ENCODE results near the gene FBXW9. TPM values are rescaled to one million over a fixed set of nuclear protein-coding genes. Genes with fewer than 3 reads are reported as not detected.

Gene FBXW9
- total and polyA plus RNA-seq, 2 of the 13 experiments (the other 11 are each of a cell fraction or from before 2014, with no cell fraction given) = 5.7 to 6.1 TPM

DNA sequence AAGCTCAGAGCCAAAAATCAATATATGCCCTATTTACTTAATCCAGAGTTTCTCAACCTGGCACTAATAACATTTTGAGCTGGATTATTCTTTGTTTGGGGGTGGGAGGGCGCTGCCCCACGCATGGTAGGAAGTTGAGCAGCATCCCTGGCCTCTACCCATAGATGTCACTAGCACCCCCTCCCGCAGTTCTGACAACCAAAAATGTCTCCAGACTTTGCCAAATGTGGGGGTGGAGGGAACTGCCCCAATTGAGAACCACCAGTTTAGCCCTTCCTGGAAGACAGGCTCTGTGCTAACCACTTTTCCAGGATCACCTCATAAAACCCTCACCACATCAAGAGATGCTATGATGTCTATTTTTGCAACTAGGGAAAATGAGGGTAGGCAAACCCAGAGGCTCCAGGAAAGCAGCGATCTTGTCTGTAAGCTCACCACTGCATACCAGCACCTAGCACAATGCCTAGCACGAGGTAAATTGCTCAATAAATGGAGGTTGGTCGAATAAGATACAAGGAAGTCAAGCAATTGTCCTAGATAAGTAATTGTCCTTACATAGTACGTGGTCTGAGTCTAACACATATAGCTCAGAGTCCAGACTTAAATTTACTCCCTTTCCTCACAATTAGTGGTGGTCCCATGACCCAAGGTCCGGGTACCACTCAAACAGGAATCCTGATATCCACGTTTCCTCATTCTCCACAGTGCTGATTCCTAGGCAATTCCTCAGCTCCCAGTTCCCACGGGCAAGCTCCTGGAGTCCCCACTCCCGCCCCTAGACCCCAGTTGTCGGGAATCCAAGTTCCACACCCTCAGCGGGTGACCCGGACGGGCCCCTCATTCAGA, 37.2 kb upstream of the FBXW9 start (continued):
- peak; percentile 63; the same call in 1 of the 2 replicates for TF ChIP-seq NCOR1 (IDR thresholded peaks at IDR 0.05; ENCODE audit: borderline replicate concordance, low read length)
- no peak for TF ChIP-seq HDAC6 (IDR thresholded peaks at IDR 0.05; ENCODE audit: low read depth, low read length)
- TF ChIP-seq JUN (CRISPR knock-in tag; IDR thresholded peaks at IDR 0.05) = no peak

DNA sequence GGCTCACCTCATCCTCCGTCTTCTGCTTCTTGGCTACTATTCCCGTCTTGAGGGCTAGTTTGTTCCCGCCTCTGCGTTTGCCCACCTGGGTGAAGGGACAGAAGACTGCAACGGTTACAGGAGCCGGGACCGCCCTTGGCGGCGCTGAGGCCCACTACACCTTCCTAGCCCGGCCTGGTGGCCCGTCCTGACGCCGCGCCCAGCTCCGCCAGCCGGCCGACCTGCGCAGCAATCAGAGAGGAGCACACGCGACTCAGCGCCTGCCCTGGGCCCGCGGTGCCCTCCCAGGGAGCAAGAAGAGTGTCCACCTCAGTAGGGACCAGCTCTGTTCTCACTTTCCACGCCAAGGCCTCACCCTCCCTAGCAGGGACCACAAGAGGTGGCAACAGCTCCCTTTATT, 34.9 kb upstream of the FBXW9 start:
- peaks cover 20% of the 10 kb centered on the region for H4K20me1 ChIP-seq (ENCODE audit: insufficient read depth, low read length)
- H3K79me2 ChIP-seq (ENCODE audit: insufficient read depth, low read length) = peaks cover 34% of the 10 kb centered on the region
- H3K36me3 ChIP-seq (replicated peaks in 1 of 2; ENCODE audit: control insufficient read depth in 1 of 2, insufficient read depth in 2 of 2, low read length in 2 of 2) = peaks cover 20 to 31% of the 10 kb centered on the region in 2 experiments
- ATAC-seq (no peak), DNase-seq (ENCODE audit: low spot score) (no peak), FAIRE-seq (no peak)
- ChIA-PET POLR2A (interaction anchor here (3.4 kb wide), 1 partner anchor 8 kb away, joined by 51 read pairs; the partner anchor contains the start of gene TNPO2), CTCF (ENCODE audit: low intra/inter-chr PET ratio, low total read pairs) (no interaction called here)
- 97% methylated on average over 24 of the region's 24 CpGs for WGBS (ENCODE audit: low lambda C conversion rate)
- no peak overlapping the region for H3K4me3 ChIP-seq (replicated peaks in 1 of 3; ENCODE audit: insufficient read depth in 1 of 3, low read depth in 2 of 3, low read length in 3 of 3)
- H3K9ac ChIP-seq (ENCODE audit: insufficient read depth, low read depth, low read length) = no peak overlapping the region
- BruUV-seq (replicated peaks) = no TSS peak
- H3K27me3 ChIP-seq (ENCODE audit: control insufficient read depth in 1 of 2, insufficient read depth in 2 of 2, low read length in 2 of 2) = no peaks in the 10 kb centered on the region; a peak in 1 of 5 replicates
- H3K9me3 ChIP-seq (ENCODE audit: low read length) = no peaks in the 10 kb centered on the region
- no peak overlapping the region for H2AFZ ChIP-seq (ENCODE audit: low read length)
- in situ Hi-C loops (cut with HindIII; ENCODE audit: extremely low pct_ligation_motif_present, low pct_unique_long_range_greater_than_20kb) (no loop called here), intact Hi-C loops (cut with micrococcal nuclease; ENCODE audit: unreplicated experiment) (no loop called here)
- H3K4me1 ChIP-seq (ENCODE audit: insufficient read depth, low read length) = peaks cover 44% of the 10 kb centered on the region
- H3K4me2 ChIP-seq (ENCODE audit: low read depth, low read length) = no peak overlapping the region
- no peak overlapping the region for H3K27ac ChIP-seq (ENCODE audit: extremely low read length, insufficient read depth, low read length)
- TF ChIP-seq AGO2 (optimal IDR thresholded peaks at IDR 0.05; ENCODE audit: low read depth, low read length) (peak; percentile 78), RAD21 (CRISPR knock-in tag; IDR thresholded peaks at IDR 0.05) (no peak), TARDBP (CRISPR knock-in tag; IDR thresholded peaks at IDR 0.05) (no peak)
- TF ChIP-seq, protein P1, sequence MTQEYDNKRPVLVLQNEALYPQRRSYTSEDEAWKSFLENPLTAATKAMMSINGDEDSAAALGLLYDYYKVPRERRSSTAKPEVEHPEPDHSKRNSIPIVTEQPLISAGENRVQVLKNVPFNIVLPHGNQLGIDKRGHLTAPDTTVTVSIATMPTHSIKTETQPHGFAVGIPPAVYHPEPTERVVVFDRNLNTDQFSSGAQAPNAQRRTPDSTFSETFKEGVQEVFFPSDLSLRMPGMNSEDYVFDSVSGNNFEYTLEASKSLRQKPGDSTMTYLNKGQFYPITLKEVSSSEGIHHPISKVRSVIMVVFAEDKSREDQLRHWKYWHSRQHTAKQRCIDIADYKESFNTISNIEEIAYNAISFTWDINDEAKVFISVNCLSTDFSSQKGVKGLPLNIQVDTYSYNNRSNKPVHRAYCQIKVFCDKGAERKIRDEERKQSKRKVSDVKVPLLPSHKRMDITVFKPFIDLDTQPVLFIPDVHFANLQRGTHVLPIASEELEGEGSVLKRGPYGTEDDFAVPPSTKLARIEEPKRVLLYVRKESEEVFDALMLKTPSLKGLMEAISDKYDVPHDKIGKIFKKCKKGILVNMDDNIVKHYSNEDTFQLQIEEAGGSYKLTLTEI (CRISPR knock-in tag; conservative IDR thresholded peaks at IDR 0.05) = no peak
- TF ChIP-seq, protein P2, sequence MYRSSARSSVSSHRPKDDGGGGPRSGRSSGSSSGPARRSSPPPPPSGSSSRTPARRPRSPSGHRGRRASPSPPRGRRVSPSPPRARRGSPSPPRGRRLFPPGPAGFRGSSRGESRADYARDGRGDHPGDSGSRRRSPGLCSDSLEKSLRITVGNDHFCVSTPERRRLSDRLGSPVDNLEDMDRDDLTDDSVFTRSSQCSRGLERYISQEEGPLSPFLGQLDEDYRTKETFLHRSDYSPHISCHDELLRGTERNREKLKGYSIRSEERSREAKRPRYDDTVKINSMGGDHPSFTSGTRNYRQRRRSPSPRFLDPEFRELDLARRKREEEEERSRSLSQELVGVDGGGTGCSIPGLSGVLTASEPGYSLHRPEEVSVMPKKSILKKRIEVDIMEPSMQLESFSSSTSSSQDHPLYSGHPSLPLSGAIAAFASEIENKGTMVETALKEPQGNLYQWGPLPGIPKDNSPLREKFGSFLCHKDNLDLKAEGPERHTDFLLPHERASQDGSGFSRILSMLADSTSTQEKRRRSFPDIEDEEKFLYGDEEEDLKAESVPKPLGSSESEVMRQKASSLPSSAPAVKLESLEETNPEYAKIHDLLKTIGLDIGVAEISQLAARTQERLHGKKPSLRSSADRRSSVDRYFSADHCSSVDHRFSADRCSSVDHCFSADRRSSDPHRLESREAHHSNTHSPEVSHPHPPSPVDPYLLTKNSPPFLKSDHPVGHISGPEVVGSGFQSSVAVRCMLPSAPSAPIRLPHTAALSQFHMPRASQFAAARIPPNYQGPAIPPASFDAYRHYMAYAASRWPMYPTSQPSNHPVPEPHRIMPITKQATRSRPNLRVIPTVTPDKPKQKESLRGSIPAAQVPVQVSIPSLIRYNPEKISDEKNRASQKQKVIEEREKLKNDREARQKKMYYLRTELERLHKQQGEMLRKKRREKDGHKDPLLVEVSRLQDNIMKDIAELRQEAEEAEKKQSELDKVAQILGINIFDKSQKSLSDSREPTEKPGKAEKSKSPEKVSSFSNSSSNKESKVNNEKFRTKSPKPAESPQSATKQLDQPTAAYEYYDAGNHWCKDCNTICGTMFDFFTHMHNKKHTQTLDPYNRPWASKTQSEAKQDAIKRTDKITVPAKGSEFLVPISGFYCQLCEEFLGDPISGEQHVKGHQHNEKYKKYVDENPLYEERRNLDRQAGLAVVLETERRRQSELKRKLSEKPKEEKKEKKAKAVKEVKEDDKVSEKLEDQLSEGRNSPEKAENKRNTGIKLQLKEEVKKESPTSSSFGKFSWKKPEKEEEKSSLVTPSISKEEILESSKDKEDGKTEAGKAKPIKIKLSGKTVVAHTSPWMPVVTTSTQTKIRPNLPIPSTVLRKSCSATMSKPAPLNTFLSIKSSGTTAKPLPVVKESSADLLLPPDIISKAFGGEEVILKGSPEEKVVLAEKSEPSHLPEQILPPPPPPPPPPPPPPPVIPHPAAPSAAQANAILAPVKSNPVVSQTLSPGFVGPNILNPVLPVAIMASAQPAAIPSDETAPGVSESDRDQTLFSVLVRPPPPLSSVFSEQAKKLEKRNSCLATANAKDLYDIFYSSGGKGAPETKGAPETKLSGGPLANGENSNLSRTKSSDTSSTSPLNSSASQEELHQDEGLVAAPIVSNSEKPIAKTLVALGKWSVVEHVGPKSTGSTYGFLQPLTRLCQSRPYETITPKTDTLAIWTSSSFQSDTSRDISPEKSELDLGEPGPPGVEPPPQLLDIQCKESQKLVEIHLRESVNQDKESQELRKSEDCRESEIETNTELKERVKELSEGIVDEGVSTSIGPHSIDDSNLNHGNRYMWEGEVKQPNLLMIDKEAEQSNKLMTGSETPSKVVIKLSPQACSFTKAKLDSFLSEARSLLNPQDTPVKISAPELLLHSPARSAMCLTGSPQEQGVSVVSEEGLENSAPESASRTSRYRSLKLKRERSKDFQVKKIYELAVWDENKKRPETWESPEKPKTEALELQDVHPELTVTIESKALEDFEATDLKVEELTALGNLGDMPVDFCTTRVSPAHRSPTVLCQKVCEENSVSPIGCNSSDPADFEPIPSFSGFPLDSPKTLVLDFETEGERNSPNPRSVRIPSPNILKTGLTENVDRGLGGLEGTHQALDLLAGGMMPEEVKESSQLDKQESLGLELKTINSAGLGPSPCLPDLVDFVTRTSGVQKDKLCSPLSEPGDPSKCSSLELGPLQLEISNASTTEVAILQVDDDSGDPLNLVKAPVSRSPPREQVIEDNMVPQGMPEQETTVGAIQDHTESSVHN (CRISPR knock-in tag; IDR thresholded peaks at IDR 0.05) = no peak
- TF ChIP-seq, protein P3, sequence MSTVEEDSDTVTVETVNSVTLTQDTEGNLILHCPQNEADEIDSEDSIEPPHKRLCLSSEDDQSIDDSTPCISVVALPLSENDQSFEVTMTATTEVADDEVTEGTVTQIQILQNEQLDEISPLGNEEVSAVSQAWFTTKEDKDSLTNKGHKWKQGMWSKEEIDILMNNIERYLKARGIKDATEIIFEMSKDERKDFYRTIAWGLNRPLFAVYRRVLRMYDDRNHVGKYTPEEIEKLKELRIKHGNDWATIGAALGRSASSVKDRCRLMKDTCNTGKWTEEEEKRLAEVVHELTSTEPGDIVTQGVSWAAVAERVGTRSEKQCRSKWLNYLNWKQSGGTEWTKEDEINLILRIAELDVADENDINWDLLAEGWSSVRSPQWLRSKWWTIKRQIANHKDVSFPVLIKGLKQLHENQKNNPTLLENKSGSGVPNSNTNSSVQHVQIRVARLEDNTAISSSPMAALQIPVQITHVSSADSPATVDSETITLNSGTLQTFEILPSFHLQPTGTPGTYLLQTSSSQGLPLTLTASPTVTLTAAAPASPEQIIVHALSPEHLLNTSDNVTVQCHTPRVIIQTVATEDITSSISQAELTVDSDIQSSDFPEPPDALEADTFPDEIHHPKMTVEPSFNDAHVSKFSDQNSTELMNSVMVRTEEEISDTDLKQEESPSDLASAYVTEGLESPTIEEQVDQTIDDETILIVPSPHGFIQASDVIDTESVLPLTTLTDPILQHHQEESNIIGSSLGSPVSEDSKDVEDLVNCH (CRISPR knock-in tag; IDR thresholded peaks at IDR 0.05) = no peak
